Measurements from ENCODE around the gene ADAT3.

The ADAT3 gene

GRCh38 chr19:1957562-1958248 is 52.5 kb downstream of the ADAT3 start:
- DNase-seq (ENCODE audit: low spot score), result no peak

DNA sequence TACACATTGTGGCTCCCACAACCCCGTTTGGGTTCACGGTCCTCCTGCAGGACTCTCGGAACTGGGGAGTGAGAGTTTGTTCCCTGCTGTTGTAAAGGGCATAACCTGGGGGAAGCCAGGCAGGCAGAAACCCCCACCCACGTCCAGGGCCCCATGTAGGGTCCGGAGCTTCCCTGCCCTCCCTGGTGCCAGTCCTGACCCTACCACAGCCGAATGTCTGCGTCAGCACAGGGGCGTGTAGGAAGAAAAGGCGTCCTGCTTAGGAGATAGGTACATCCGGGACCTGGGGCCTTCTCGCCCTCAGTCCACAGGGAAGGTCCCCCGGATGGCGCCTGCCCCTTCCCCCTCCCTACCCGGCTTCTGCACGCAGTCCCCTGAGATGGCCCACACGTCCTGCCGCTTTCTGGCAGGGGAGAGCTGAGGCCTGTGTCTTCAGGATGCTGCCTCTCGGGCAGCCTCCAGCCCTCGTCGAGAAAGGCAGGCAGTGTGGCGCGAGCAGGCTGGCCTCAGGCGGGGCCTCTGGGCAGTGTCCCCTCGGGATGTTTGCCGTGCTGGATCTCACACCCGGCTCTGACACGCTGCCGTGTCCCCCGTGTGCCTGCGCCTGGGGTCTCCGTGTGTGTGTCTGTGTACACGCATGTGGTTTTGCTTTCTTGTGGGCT is 54.9 kb downstream of the ADAT3 start:
- DNase-seq (ENCODE audit: low spot score), result no peak

GRCh38 chr19:1961000-1961883 is 56.0 kb downstream of the ADAT3 start:
- no peak for DNase-seq (ENCODE audit: low spot score)

GRCh38 chr19:1962674-1963073 is 57.5 kb downstream of the ADAT3 start:
- DNase-seq (ENCODE audit: low spot score), result no peak
